Brain microvascular endothelial cell (primary cell): ENCODE results near the gene FGFR4.

ENCODE experiments used
- DNase-seq: peaks from one replicate; pipeline ENCODE4 v3.0.0-alpha.2; 2020
- H3K27ac ChIP-seq: fragments of 250-450 bp; sonication (Bioruptor Pico); 2 replicates; pipeline ENCODE4 v1.5.1; 2020; ENCODE audit warnings: mild to moderate bottlenecking, moderate library complexity
- H3K27me3 ChIP-seq: fragments of 250-450 bp; sonication (Bioruptor Pico); replicated peaks from 2 replicates; pipeline ENCODE4 v1.5.1; 2020; ENCODE audit warnings: mild to moderate bottlenecking
- H3K36me3 ChIP-seq: fragments of 250-450 bp; sonication (Bioruptor Pico); replicated peaks from 2 replicates; pipeline ENCODE4 v1.5.1; 2020; ENCODE audit warnings: mild to moderate bottlenecking
- H3K4me3 ChIP-seq: 2 replicates; pipeline ENCODE4 v1.5.1; 2011; ENCODE audit warnings: low read depth, mild to moderate bottlenecking, control low read depth, low read length, moderate library complexity
- in situ Hi-C: cut with HindIII; loops from 2 replicates; pipeline ENCODE4 v1.10.0; 2017; ENCODE audit warnings: low sequenced_read_pairs, low pct_ligation_motif_present
- TF ChIP-seq, protein P1 (sequence below): IDR thresholded peaks from 2 replicates; pipeline ENCODE4 v1.5.1; 2011; ENCODE audit warnings: low read depth, mild to moderate bottlenecking, moderate library complexity, low read length, control low read depth, inconsistent platforms; ENCODE audit errors: missing control alignments

The FGFR4 gene

GRCh38 chr5:177122566-177122965, 35.9 kb downstream of the FGFR4 start:
- Histone ChIP-seq H3K27me3 (no peaks in the 10 kb centered on the region), H3K36me3 (no peaks in the 10 kb centered on the region), H3K4me3 (no peak overlapping the region), H3K27ac (no peak overlapping the region)
- TF ChIP-seq, protein P1, sequence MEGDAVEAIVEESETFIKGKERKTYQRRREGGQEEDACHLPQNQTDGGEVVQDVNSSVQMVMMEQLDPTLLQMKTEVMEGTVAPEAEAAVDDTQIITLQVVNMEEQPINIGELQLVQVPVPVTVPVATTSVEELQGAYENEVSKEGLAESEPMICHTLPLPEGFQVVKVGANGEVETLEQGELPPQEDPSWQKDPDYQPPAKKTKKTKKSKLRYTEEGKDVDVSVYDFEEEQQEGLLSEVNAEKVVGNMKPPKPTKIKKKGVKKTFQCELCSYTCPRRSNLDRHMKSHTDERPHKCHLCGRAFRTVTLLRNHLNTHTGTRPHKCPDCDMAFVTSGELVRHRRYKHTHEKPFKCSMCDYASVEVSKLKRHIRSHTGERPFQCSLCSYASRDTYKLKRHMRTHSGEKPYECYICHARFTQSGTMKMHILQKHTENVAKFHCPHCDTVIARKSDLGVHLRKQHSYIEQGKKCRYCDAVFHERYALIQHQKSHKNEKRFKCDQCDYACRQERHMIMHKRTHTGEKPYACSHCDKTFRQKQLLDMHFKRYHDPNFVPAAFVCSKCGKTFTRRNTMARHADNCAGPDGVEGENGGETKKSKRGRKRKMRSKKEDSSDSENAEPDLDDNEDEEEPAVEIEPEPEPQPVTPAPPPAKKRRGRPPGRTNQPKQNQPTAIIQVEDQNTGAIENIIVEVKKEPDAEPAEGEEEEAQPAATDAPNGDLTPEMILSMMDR: no peak
- DNase-seq: no peak
- in situ Hi-C loops: no loop called here

GRCh38 chr5:177123789-177124485, 37.2 kb downstream of the FGFR4 start:
- H3K36me3 ChIP-seq: no peaks in the 10 kb centered on the region
- TF ChIP-seq, protein P1: no peak
- H3K27me3 ChIP-seq: no peaks in the 10 kb centered on the region
- in situ Hi-C loops: no loop called here
- no peak for DNase-seq
- H3K27ac ChIP-seq: no peak overlapping the region
- no peak overlapping the region for H3K4me3 ChIP-seq

- H3K4me3 ChIP-seq: no peak overlapping the region
- TF ChIP-seq, protein P1: no peak
These were observed 37.8 kb downstream of the FGFR4 start for GRCh38 chr5:177124486-177124991.

GRCh38 chr5:177126771-177127170, 40.1 kb downstream of the FGFR4 start:
- Histone ChIP-seq H3K27me3 (no peaks in the 10 kb centered on the region), H3K4me3 (no peak overlapping the region), H3K27ac (no peak overlapping the region), H3K36me3 (no peaks in the 10 kb centered on the region)
- no peak for DNase-seq
- in situ Hi-C loops: no loop called here
- TF ChIP-seq, protein P1: no peak

More at GRCh38 chr5:177124486-177124991, 37.8 kb downstream of the FGFR4 start:
- Histone ChIP-seq H3K27ac (no peak overlapping the region), H3K36me3 (no peaks in the 10 kb centered on the region), H3K27me3 (no peaks in the 10 kb centered on the region)
- no peak for DNase-seq
- in situ Hi-C loops: no loop called here

GRCh38 chr5:177128551-177128981, 41.9 kb downstream of the FGFR4 start:
- in situ Hi-C loops: no loop called here
- TF ChIP-seq, protein P1: no peak
- no peak overlapping the region for H3K27ac ChIP-seq

More at GRCh38 chr5:177128551-177128981, 41.9 kb downstream of the FGFR4 start:
- Histone ChIP-seq H3K36me3 (no peaks in the 10 kb centered on the region), H3K27me3 (no peaks in the 10 kb centered on the region), H3K4me3 (no peak overlapping the region)
- no peak for DNase-seq
